GM20431 (cell line): Measurements from ENCODE around the gene SLC38A4.
"Not testable (repeated sequence)": the region's sequence is repeated elsewhere in the genome, so short reads cannot be mapped to it uniquely, and the experiment has no call there.

Source experiments
- in situ Hi-C: fragments of 300-500 bp; cut with MseI, MboI; formaldehyde crosslinking; loops from one replicate; pipeline ENCODE4 v1.15.0; 2020; ENCODE audit warnings: low sequenced_read_pairs; ENCODE audit not compliant: unreplicated experiment

SLC38A4 gene

GRCh38 chr12:46779879-46780278 is 45.9 kb downstream of the SLC38A4 start:
- in situ Hi-C loops: no loop called here

DNA sequence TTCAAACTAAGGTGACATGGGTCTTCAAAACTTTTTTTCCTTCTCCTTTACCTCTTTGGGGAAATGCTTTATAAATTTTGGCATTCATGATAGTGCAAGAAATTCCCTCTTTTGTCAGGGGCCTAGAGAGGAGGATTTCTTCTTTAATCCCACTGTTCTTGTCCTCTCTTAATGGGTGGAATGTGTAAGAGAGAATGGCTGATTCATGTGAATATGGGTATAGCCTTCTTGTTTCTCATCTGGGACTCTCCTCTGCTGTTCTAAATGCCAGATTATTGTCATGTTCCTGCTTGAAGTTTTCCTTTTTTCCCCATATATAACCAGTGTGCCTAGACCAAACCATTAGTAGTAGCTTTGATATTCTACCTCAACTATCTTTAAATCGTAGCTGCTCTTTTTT is 46.7 kb downstream of the SLC38A4 start:
- in situ Hi-C loops: no loop called here

DNA sequence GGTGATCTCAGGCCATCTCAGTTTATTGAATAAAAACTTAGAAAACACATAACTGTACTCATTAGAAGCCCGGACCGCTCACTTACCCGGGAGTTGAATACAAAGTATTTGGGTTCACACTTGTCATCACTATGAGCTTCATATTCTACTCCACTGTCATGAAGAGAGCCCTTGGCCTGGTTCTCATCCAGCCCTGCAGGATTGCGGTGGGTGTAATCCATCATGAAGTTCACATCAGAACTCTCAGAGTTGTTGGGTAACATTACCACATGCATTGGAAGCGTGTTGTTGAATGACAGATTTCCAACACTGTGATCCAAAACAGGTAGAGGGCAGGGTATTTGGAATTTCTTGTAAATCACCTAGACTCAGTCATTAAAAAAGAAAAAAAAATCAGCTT is 47.4 kb downstream of the SLC38A4 start:
- in situ Hi-C loops: no loop called here

GRCh38 chr12:46777587-46777986 is 48.2 kb downstream of the SLC38A4 start:
- in situ Hi-C loops: no loop called here

GRCh38 chr12:46775796-46776195 is 50.0 kb downstream of the SLC38A4 start:
- in situ Hi-C loops: no loop called here

DNA sequence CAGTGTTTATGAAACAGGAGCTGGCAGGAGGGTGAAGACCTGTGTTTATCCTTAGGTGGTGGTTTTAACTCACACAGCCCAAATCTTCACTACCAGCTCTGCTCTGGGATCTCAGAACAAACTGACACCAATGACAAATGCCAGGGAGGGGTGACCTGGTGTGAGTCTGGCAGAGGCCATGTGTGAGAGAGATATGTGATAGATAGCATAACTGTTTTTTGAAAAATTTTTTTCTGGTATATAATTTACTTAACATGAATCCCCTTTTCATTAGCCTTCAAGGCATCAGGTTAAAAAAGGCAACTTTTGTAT is 51.5 kb downstream of the SLC38A4 start:
- in situ Hi-C loops: no loop called here

DNA sequence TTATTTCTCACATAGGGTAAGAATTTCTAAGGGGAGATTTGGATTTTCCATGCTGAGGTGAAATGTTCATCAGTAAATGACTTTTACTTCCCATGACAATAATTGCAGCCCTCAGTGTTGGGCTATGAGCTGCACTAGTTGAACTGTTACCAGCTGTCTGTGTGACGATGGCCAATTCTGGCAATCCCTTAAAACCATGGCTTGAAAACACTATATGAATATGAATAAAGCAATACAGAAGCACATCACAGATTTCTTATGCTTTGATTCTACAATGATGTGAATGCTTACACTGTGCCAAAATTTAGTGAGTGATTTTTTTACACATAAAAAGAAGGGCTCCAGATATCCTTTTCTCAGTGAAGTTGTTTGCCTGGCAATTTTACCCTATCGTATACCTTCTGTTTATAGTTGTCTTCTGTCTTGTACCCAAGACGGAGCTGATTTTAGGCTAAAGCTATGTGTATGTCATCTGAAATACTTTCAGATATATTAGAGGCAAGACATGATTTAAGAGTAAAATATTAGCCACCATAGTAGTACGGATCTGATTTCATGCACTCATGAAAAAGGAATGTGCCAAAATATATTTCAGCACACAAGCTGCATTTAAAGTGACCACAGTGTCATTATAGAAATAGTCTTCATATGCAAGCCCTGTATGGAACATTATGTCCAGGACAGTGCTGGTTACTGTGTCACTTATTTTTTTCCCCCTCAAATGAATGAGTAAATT is 52.0 kb downstream of the SLC38A4 start:
- in situ Hi-C loops: no loop called here

GRCh38 chr12:46771268-46771827 is 54.4 kb downstream of the SLC38A4 start:
- in situ Hi-C loops: no loop called here

GRCh38 chr12:46770501-46771183 is 55.2 kb downstream of the SLC38A4 start:
- in situ Hi-C loops: no loop called here

- in situ Hi-C loops: no loop called here
Observed at GRCh38 chr12:46764005-46764404, 61.8 kb downstream of the SLC38A4 start.

- in situ Hi-C loops: no loop called here
Observed at GRCh38 chr12:46763230-46763629, 62.6 kb downstream of the SLC38A4 start.

DNA sequence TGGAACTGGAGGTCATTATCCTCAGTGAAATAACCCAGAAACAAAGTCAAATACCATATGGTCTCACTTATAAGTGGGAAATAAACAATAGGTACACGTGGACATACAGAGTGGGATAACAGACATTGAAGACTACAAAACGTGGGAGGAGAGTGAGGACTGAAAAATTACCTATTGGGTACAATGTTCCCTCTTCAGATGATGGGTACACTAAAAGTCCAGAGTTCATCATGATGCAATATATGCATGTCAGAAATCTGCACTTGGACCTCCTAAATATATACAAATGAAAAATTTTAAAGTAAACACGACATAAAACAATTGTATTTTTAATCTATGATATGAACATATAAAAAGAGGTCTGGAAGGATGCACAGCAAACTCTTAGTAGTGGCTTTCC is 71.2 kb downstream of the SLC38A4 start:
- in situ Hi-C loops: no loop called here

- in situ Hi-C loops: no loop called here
Observed at GRCh38 chr12:46752396-46752795, 73.4 kb downstream of the SLC38A4 start.

DNA sequence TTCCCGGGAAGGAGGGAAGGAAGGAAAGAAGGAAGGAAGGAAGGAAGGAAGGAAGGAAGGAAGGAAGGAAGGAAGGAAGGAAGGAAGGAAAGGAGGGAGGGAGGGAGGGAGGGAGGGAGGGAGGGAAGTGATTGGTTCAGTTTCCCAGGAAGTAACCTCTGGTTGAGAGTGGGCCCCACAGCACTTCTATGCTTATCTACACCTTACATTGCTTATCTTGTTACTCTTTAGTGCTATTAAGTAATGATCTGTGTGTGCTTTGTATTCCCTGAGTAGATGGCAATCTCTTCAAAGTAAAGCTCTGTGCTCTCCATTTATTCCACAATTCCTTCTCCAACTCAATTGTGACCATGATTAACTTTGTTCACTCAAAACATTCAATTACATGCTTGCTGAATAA is 74.6 kb downstream of the SLC38A4 start:
- in situ Hi-C loops: no loop called here

GRCh38 chr12:46749322-46749721 is 76.5 kb downstream of the SLC38A4 start:
- in situ Hi-C loops: no loop called here

DNA sequence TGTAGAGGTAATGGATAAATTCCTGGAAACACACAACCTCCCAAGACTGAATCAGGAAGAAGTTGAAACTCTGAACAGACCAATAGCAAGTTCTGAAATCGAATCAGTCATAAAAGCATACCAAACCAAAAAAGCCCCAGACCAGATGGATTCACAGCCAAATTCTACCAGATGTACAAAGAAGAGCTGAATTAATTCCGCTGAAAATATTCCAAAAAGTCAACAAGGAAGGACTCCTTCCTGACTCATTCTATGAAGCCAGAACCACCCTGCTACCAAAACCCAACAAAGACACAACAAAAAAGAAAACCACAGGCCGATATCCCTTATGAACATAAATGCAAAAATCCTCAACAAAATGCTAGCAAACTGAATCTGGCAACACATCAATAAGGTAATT is 81.5 kb downstream of the SLC38A4 start:
- in situ Hi-C loops: no loop called here

DNA sequence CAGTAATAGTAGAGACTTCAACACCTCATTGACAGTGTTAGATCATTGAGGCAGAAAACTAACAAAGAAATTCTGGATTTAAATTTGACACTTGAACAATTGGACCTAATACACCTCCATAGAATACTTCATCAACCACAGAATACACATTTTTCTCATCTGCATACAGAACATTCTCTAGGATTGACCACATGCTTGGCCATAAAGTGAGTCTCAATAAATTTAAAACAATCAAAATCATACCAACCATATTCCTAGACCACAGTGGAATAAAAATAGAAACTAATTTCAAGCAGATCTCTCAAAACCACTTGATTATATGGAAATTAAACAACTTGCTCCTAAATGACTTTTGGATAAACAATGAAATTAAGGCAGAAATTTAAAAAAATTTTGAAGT is 82.3 kb downstream of the SLC38A4 start:
- in situ Hi-C loops: no loop called here

GRCh38 chr12:46742271-46742670 is 83.5 kb downstream of the SLC38A4 start:
- in situ Hi-C loops: not testable (repeated sequence)

DNA sequence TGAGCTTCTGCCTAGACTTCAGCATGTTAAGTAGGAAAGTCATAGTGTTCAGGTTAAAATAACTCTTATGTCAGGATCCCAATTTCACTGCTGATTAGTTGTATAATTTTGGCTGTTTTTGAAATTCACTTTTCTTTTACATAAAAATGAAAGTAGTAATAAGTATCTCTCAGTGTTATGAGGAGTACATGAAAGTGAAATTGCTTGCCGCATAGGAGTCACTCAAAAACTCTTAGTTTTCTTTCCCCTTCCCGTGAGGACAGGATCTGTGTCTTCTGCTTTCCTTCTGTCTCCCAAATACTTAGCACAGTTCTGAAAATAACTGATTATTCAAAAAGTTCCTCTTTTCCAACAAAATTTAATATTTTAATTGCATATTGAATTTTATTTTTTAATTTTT is 100.5 kb downstream of the SLC38A4 start:
- in situ Hi-C loops: no loop called here

DNA sequence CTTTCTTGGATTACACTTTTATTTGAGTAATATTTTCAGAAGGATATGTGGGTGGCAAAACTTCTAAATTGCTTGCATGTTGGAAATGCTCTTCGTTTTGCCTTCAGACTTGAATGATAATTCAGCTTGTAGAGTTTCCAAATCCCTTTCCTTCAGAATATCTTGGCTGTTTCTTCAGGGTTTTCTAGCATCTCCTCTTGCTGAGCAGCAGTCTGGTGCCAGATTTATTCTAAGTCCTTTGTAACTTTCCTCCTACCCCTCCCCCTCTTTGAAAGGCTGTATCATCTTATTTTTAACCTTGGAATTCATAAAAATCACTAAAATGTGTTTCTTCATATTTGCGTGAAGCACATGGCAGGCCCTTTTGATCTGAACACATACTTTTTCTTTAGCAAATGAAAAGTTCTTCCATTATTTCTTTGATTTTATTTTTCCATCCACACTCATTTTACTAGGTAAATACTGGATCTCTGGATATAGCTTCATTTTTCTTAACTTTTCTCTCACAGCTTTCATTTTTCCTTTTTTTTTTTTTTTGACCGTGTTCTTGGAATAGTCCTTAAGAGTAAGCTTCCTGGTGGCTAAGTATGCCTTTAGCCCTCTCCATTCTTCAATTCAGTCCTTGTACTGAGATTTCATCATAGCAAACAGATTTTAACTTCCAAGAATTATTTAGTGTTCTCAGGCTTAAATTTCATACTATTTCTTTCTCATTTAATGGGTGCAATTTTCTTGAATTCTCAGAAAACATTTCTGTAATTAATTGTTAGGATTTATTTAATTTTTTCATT is 102.0 kb downstream of the SLC38A4 start:
- in situ Hi-C loops: no loop called here
